Measurements from ENCODE around the gene CDSN. TPM values are rescaled to one million over a fixed set of nuclear protein-coding genes. Genes with fewer than 3 reads are reported as not detected.

Gene CDSN
- total RNA-seq, 2 donors from 2014 or later, result not detected

GRCh38 chr6:31118178-31118577 is 2.1 kb downstream of the CDSN start:
- Mint-ChIP-seq H3K27me3 (peaks cover 39% of the 10 kb centered on the region), H3K36me3 (ENCODE audit: low read depth) (peaks cover 8% of the 10 kb centered on the region), H3K27ac (no peak overlapping the region), H3K4me3 (no peak overlapping the region), H3K4me1 (peaks cover 12% of the 10 kb centered on the region)
- DNase-seq (no peak), ATAC-seq (no peak)
- H3K9me3 ChIP-seq (ENCODE audit: control insufficient read depth, low read length, poor library complexity, severe bottlenecking), result no peaks in the 10 kb centered on the region

DNA sequence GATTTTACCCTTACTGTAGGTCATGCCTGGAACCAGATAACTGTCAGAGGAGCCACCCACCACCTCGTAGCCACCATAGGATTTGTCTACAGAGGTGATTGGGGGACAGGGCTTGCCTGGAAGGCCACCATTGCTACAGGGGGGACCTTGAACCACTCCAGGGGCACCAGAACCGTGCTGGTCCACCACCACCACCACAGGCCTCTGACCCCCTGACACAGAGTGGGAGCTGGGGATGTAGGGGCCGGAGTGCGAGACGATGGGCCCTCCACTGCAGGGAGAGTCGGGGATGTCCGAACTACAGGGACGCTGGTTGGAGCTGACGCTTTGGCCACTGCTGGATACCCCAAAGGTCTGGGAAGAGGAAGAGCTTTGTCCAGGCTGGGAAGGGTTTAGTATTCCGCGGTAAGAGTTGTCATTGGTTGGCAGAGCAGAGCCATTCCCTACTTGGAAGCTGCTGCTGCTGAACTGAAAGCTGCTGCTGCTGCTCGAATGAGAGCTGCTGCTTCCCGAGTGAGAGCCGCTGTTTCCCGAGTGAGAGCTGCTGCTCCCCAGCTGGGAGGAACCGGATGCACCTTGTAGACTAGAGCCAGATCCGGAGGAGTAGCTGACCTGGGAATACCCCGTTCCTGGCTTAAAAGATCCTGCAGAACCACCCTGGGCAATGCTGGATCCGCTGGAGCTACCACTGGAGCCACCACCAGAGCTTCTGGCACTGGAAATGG is 3.4 kb downstream of the CDSN start:
- Mint-ChIP-seq H3K27ac (no peak overlapping the region), H3K4me3 (no peak overlapping the region), H3K36me3 (ENCODE audit: low read depth) (peaks cover 8% of the 10 kb centered on the region), H3K27me3 (peaks cover 51% of the 10 kb centered on the region), H3K4me1 (peaks cover 12% of the 10 kb centered on the region)
- no peak for ATAC-seq
- DNase-seq, result no peak
- no peaks in the 10 kb centered on the region for H3K9me3 ChIP-seq (ENCODE audit: control insufficient read depth, low read length, poor library complexity, severe bottlenecking)

DNA sequence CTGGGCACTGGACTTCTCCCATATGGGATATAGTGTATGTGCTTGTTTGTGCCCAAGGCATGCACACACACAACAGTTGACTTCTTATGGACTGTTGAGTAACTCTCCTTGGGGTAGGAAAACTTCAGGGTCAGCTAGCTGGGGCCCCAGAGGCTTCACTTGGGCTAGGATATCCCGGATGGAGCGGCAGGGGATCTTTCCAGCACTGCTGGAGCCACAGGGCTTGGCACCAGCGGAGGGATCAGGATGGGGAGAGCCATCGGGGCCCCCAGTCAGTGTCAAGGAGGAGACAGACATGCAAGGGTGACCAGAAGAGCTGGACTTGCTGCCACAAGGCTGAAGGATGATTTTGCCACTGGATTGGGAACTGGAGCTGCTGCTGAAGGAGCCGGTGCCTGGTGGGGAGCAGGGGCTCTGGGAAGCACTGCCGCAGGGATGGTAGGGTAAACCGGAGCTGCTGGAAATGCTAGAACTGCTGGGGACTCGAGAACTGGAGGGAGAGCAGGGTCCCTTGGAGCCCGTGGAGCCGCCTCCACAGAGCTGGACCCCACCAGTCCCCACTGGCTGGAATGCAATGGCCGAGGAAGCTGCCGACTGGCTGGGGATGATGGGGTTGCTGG is 4.2 kb downstream of the CDSN start:
- Mint-ChIP-seq H3K36me3 (ENCODE audit: low read depth) (peaks cover 8% of the 10 kb centered on the region), H3K4me1 (peaks cover 12% of the 10 kb centered on the region), H3K27me3 (peaks cover 54% of the 10 kb centered on the region), H3K4me3 (no peak overlapping the region), H3K27ac (no peak overlapping the region)
- DNase-seq, result no peak
- no peaks in the 10 kb centered on the region for H3K9me3 ChIP-seq (ENCODE audit: control insufficient read depth, low read length, poor library complexity, severe bottlenecking)
- no peak for ATAC-seq

DNA sequence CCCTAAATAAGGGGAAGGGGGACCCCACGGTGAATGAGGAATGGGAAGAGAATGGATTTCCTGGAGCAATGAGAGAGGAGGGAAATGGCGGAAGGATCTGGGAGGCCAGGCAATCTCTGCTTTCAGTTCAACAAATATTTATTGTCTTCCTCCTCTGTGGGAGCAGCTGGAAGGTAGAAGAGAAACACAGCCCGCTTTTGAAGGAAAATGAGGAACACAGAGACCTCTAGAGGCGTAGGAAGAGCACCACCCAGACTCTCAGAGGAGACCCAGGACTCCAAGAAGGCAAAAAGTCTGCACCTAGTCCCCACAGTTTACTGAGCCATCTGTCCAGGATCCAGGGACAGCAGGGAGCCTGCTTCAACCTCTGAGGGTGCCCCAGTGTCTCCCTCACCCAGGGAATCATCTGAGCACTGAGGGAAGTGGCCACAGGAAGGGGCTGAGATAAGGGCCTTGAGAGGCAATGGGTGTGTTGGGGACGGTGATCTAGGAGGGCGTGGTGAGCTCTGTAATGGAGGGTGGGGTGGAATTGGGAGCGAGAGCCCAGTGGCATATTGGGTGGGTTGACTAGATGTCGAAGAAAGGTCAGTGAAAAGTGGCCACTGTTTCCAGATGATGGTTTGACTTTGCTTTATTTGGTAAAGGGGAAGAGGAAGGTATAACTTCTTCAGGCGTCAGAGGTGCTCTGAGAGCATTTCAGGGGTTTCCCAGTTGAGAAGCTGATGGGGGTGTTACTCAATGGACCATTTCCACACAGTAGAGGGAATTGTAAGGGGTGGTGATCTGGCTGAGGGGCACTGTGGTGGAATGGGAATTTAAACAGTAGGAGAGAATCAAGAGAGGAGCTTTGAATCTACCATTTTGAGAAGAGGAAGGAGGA is 5.0 kb downstream of the CDSN start:
- ATAC-seq (peak; percentile 48), DNase-seq (no peak)
- H3K27me3 Mint-ChIP-seq, result peaks cover 62% of the 10 kb centered on the region
- peak overlapping the region; percentile 61 for H3K27ac Mint-ChIP-seq
- peak overlapping the region; percentile 9 for H3K4me3 Mint-ChIP-seq
- peaks cover 12% of the 10 kb centered on the region for H3K4me1 Mint-ChIP-seq
- H3K9me3 ChIP-seq (ENCODE audit: control insufficient read depth, low read length, poor library complexity, severe bottlenecking), result no peaks in the 10 kb centered on the region
- peaks cover 8% of the 10 kb centered on the region for H3K36me3 Mint-ChIP-seq (ENCODE audit: low read depth)

GRCh38 chr6:31114541-31114878 is 5.7 kb downstream of the CDSN start, which contains the start of gene PSORS1C1:
Gene PSORS1C1, plus strand, starts transcription at chr6:31114800. Its CDS starts 14,833 bp downstream, at chr6:31129633.
- Mint-ChIP-seq H3K4me1 (peaks cover 18% of the 10 kb centered on the region), H3K36me3 (ENCODE audit: low read depth) (peaks cover 8% of the 10 kb centered on the region), H3K4me3 (peak within 1 kb of the TSS; percentile 9), H3K27ac (peak within 1 kb of the TSS; percentile 61), H3K27me3 (peaks cover 69% of the 10 kb centered on the region)
- DNase-seq (no peak), ATAC-seq (no peak)
- no peaks in the 10 kb centered on the region for H3K9me3 ChIP-seq (ENCODE audit: control insufficient read depth, low read length, poor library complexity, severe bottlenecking)

DNA sequence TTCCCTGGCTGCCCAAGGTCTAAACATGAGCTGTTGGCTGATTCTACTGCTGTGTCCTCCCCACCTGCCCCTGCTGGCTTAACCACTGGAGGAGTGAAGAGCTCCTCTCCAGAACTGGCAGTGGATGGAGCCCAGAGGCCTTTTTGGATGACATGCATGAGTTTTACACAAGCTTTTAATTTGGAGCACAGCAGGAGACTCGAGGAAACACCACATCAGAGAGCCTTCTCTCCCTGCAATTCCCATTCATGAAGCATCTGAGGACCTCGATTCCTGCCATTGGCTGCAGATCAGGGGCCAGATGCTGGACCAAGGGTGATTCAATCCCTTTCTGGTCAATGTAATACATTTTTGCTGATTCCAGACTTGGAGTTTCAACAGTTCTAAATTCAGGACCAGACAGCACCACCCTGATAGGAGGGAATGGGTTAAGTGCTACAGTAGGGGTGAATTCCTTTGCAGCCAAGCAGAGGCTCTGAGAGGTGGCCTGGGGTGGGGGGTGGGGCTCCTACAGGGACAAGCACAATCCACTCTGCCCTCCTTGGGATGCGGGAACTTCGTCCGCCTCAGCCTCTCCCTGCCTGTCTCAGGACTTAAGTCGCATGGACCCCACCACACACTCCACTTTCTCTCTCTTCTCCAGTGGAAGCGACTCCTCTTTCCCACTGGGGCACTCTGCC is 6.2 kb downstream of the CDSN start:
- no peak for ATAC-seq
- no peak overlapping the region for H3K4me3 Mint-ChIP-seq
- H3K27ac Mint-ChIP-seq, result no peak overlapping the region
- H3K27me3 Mint-ChIP-seq, result peaks cover 68% of the 10 kb centered on the region
- no peak for DNase-seq
- peaks cover 9% of the 10 kb centered on the region for H3K36me3 Mint-ChIP-seq (ENCODE audit: low read depth)
- H3K4me1 Mint-ChIP-seq, result peaks cover 19% of the 10 kb centered on the region
- H3K9me3 ChIP-seq (ENCODE audit: control insufficient read depth, low read length, poor library complexity, severe bottlenecking), result no peaks in the 10 kb centered on the region

DNA sequence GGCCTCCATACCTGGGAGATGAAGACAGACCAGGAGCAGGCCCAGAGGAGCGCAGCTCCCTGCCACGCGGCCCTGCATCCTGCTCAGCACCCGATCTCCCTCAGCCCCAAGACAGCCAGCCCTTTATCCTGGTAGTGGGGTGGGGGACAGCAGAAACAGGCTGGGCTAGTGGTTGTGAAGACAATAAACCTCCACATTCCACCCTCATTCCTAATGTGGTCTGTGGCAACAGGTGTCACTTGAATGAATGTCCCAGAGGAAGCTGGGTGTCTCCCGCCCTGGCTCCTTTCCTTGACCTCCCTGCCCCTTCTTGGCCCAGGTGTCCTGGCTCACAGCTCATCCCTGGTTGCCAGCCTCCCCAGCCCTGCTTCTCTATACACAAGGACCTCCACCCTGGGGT is 7.8 kb downstream of the CDSN start, which contains the start of gene C6orf15:
TSS of gene C6orf15 (minus strand) at position 98 of the 400 bp plus-strand sequence. CDS start at position 78, 20 bp downstream.
- Mint-ChIP-seq H3K36me3 (ENCODE audit: low read depth) (peaks cover 8% of the 10 kb centered on the region), H3K27me3 (peaks cover 61% of the 10 kb centered on the region), H3K27ac (no peak within 1 kb of the TSS), H3K4me3 (no peak within 1 kb of the TSS), H3K4me1 (peaks cover 17% of the 10 kb centered on the region)
- ATAC-seq (no peak), DNase-seq (no peak)
- H3K9me3 ChIP-seq (ENCODE audit: control insufficient read depth, low read length, poor library complexity, severe bottlenecking), result no peaks in the 10 kb centered on the region

GRCh38 chr6:31111712-31112111 is 8.5 kb downstream of the CDSN start:
- Mint-ChIP-seq H3K27me3 (peaks cover 54% of the 10 kb centered on the region), H3K27ac (no peak overlapping the region)

GRCh38 chr6:31110825-31111582 is 9.2 kb downstream of the CDSN start:
- DNase-seq (no peak), ATAC-seq (no peak)
- no peaks in the 10 kb centered on the region for H3K9me3 ChIP-seq (ENCODE audit: control insufficient read depth, low read length, poor library complexity, severe bottlenecking)
- peak overlapping the region; percentile 41 for H3K27ac Mint-ChIP-seq
- no peak overlapping the region for H3K4me3 Mint-ChIP-seq
- peaks cover 46% of the 10 kb centered on the region for H3K27me3 Mint-ChIP-seq
- peaks cover 18% of the 10 kb centered on the region for H3K4me1 Mint-ChIP-seq
- peaks cover 8% of the 10 kb centered on the region for H3K36me3 Mint-ChIP-seq (ENCODE audit: low read depth)

More at GRCh38 chr6:31111712-31112111, 8.5 kb downstream of the CDSN start:
- DNase-seq, result no peak
- no peaks in the 10 kb centered on the region for H3K9me3 ChIP-seq (ENCODE audit: control insufficient read depth, low read length, poor library complexity, severe bottlenecking)
- peaks cover 8% of the 10 kb centered on the region for H3K36me3 Mint-ChIP-seq (ENCODE audit: low read depth)
- H3K4me1 Mint-ChIP-seq, result peaks cover 17% of the 10 kb centered on the region
- H3K4me3 Mint-ChIP-seq, result no peak overlapping the region
- ATAC-seq, result no peak

- H3K4me3 Mint-ChIP-seq, result no peak overlapping the region
- H3K27ac Mint-ChIP-seq, result no peak overlapping the region
- DNase-seq, result no peak
- peaks cover 2% of the 10 kb centered on the region for H3K36me3 Mint-ChIP-seq (ENCODE audit: low read depth)
- no peak for ATAC-seq
- H3K9me3 ChIP-seq (ENCODE audit: control insufficient read depth, low read length, poor library complexity, severe bottlenecking), result no peaks in the 10 kb centered on the region
- peaks cover 24% of the 10 kb centered on the region for H3K27me3 Mint-ChIP-seq
- H3K4me1 Mint-ChIP-seq, result peaks cover 12% of the 10 kb centered on the region
These were observed 13.2 kb downstream of the CDSN start for GRCh38 chr6:31107052-31107451.

DNA sequence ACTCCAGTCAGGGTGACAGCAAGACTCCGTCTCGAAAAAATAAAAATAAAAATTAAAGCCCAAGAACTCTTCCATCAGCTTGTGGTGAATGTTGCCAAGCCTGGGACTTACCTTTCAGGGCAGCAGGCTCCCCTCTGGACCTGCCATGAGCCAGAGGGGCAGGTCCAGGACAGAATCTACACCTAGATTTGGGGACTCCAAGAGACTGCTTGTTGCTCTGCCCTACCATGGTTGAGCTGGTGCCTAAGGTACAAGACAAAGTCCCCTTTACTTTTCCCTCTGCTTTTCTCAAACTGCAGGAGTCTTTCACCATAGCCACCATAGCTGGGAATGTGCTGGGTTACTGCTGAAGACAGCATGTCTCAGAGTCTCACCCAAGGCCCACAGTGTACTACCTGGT is 17.1 kb downstream of the CDSN start:
- Mint-ChIP-seq H3K4me3 (no peak overlapping the region), H3K27ac (no peak overlapping the region), H3K4me1 (peaks cover 7% of the 10 kb centered on the region), H3K36me3 (ENCODE audit: low read depth) (no peaks in the 10 kb centered on the region), H3K27me3 (no peaks in the 10 kb centered on the region)
- no peak for DNase-seq
- ATAC-seq, result no peak
- no peaks in the 10 kb centered on the region for H3K9me3 ChIP-seq (ENCODE audit: control insufficient read depth, low read length, poor library complexity, severe bottlenecking)

DNA sequence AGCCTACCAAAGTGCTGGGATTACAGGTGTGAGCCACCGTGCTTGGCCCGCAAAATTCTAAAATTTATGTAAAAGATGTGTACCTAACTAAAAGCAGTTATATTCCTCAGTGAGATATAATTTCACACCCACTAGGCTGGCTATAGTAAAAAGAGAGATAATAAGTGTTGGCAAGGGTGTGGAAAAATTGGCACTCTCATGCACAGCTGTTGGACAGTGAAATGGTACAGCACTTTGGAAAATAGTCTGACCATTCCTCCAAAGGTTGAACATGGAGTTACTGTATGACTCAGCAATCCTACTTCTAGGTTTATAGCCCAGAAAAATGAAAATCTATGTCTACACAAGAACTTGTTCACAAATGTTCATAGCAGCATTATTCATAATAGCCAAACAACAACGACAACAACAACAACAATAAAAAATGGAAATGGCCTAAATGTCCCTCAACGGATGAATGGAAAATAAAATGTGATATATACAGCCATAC is 21.8 kb downstream of the CDSN start:
- Mint-ChIP-seq H3K4me3 (no peak overlapping the region), H3K36me3 (ENCODE audit: low read depth) (no peaks in the 10 kb centered on the region), H3K27me3 (no peaks in the 10 kb centered on the region), H3K4me1 (peaks cover 32% of the 10 kb centered on the region), H3K27ac (no peak overlapping the region)
- no peak for ATAC-seq
- DNase-seq, result no peak
- H3K9me3 ChIP-seq (ENCODE audit: control insufficient read depth, low read length, poor library complexity, severe bottlenecking), result no peaks in the 10 kb centered on the region

All from T-helper 17 cell (primary cell).